ENCODE results near the gene SUSD5. TPM values are rescaled to one million over a fixed set of nuclear protein-coding genes. Genes with fewer than 3 reads are reported as not detected.

Gene SUSD5
- total and polyA plus RNA-seq, 2 of the 13 experiments (the other 11 are each of a cell fraction or from before 2014, with no cell fraction given), result not detected

GRCh38 chr3:33145901-33146580, 72.6 kb downstream of the SUSD5 start:
- Histone ChIP-seq H3K36me3 (replicated peaks in 1 of 2; ENCODE audit: control insufficient read depth in 1 of 2, insufficient read depth in 2 of 2, low read length in 2 of 2) (peaks cover 3 to 11% of the 10 kb centered on the region in 2 experiments; a peak in 3 of 5 replicates), H4K20me1 (ENCODE audit: insufficient read depth, low read length) (no peaks in the 10 kb centered on the region), H3K4me1 (ENCODE audit: insufficient read depth, low read length) (no peaks in the 10 kb centered on the region), H2AFZ (ENCODE audit: low read length) (no peak overlapping the region), H3K4me3 (replicated peaks in 1 of 3; ENCODE audit: insufficient read depth in 1 of 3, low read depth in 2 of 3, low read length in 3 of 3) (no peak overlapping the region), H3K79me2 (ENCODE audit: insufficient read depth, low read length) (no peaks in the 10 kb centered on the region), H3K27me3 (ENCODE audit: control insufficient read depth in 1 of 2, insufficient read depth in 2 of 2, low read length in 2 of 2) (no peaks in the 10 kb centered on the region), H3K27ac (ENCODE audit: extremely low read length, insufficient read depth, low read length) (no peak overlapping the region), H3K9ac (ENCODE audit: insufficient read depth, low read depth, low read length) (no peak overlapping the region), H3K4me2 (ENCODE audit: low read depth, low read length) (no peak overlapping the region), H3K9me3 (ENCODE audit: low read length) (no peaks in the 10 kb centered on the region)
- intact Hi-C loops (cut with micrococcal nuclease; ENCODE audit: unreplicated experiment) (no loop called here), in situ Hi-C loops (cut with HindIII; ENCODE audit: extremely low pct_ligation_motif_present, low pct_unique_long_range_greater_than_20kb) (no loop called here)
- no TSS peak for BruUV-seq (replicated peaks)
- ChIA-PET CTCF (ENCODE audit: low intra/inter-chr PET ratio, low total read pairs) (no interaction called here), POLR2A (no interaction called here)
- ATAC-seq (no peak), DNase-seq (ENCODE audit: low spot score) (no peak), FAIRE-seq (no peak)
- 81% methylated on average over 7 of the region's 9 CpGs for WGBS (ENCODE audit: low lambda C conversion rate)
- TF ChIP-seq ZSCAN12 (CRISPR knock-in tag; IDR thresholded peaks at IDR 0.05), result no peak
- TF ChIP-seq SAFB2 (CRISPR knock-in tag; IDR thresholded peaks at IDR 0.05; ENCODE audit: borderline replicate concordance, low read depth), result no peak
- TF ChIP-seq TCF12 (IDR thresholded peaks at IDR 0.05), result no peak
- TF ChIP-seq TCF12 (CRISPR knock-in tag; IDR thresholded peaks at IDR 0.05), result no peak
- no peak for TF ChIP-seq ZEB1 (IDR thresholded peaks at IDR 0.05; ENCODE audit: insufficient replicate concordance, low read depth)

GRCh38 chr3:33145221-33145900, 73.2 kb downstream of the SUSD5 start:
- in situ Hi-C loops (cut with HindIII; ENCODE audit: extremely low pct_ligation_motif_present, low pct_unique_long_range_greater_than_20kb) (no loop called here), intact Hi-C loops (cut with micrococcal nuclease; ENCODE audit: unreplicated experiment) (no loop called here)
- no peak for DNase-seq (ENCODE audit: low spot score)
- Histone ChIP-seq H3K36me3 (replicated peaks in 1 of 2; ENCODE audit: control insufficient read depth in 1 of 2, insufficient read depth in 2 of 2, low read length in 2 of 2) (peaks cover 3 to 11% of the 10 kb centered on the region in 2 experiments; a peak in 3 of 5 replicates), H4K20me1 (ENCODE audit: insufficient read depth, low read length) (no peaks in the 10 kb centered on the region), H3K4me1 (ENCODE audit: insufficient read depth, low read length) (no peaks in the 10 kb centered on the region), H3K27ac (ENCODE audit: extremely low read length, insufficient read depth, low read length) (no peak overlapping the region), H3K9me3 (ENCODE audit: low read length) (no peaks in the 10 kb centered on the region), H3K79me2 (ENCODE audit: insufficient read depth, low read length) (no peaks in the 10 kb centered on the region), H3K9ac (ENCODE audit: insufficient read depth, low read depth, low read length) (no peak overlapping the region), H2AFZ (ENCODE audit: low read length) (no peak overlapping the region), H3K4me2 (ENCODE audit: low read depth, low read length) (no peak overlapping the region), H3K27me3 (ENCODE audit: control insufficient read depth in 1 of 2, insufficient read depth in 2 of 2, low read length in 2 of 2) (no peaks in the 10 kb centered on the region), H3K4me3 (replicated peaks in 1 of 3; ENCODE audit: insufficient read depth in 1 of 3, low read depth in 2 of 3, low read length in 3 of 3) (no peak overlapping the region)
- BruUV-seq (replicated peaks), result no TSS peak
- ChIA-PET POLR2A (no interaction called here), CTCF (ENCODE audit: low intra/inter-chr PET ratio, low total read pairs) (no interaction called here)
- no peak for ATAC-seq
- 87% methylated on average over 13 of the region's 16 CpGs for WGBS (ENCODE audit: low lambda C conversion rate)
- no peak for FAIRE-seq
- TF ChIP-seq FIP1L1 (IDR thresholded peaks at IDR 0.05; ENCODE audit: borderline replicate concordance, insufficient read depth, low read depth, low read length), result no peak
- no peak for TF ChIP-seq PATZ1 (CRISPR knock-in tag; IDR thresholded peaks at IDR 0.05)
- no peak for TF ChIP-seq ZNF44 (CRISPR knock-in tag; IDR thresholded peaks at IDR 0.05)
- no peak for TF ChIP-seq ZGPAT (CRISPR knock-in tag; IDR thresholded peaks at IDR 0.05)
- TF ChIP-seq E2F2 (CRISPR knock-in tag; IDR thresholded peaks at IDR 0.05; ENCODE audit: borderline replicate concordance), result no peak
- TF ChIP-seq ZNF207 (IDR thresholded peaks at IDR 0.05; ENCODE audit: borderline replicate concordance), result no peak
